ENCODE data around the gene ATOH8.

ATOH8 gene

DNA sequence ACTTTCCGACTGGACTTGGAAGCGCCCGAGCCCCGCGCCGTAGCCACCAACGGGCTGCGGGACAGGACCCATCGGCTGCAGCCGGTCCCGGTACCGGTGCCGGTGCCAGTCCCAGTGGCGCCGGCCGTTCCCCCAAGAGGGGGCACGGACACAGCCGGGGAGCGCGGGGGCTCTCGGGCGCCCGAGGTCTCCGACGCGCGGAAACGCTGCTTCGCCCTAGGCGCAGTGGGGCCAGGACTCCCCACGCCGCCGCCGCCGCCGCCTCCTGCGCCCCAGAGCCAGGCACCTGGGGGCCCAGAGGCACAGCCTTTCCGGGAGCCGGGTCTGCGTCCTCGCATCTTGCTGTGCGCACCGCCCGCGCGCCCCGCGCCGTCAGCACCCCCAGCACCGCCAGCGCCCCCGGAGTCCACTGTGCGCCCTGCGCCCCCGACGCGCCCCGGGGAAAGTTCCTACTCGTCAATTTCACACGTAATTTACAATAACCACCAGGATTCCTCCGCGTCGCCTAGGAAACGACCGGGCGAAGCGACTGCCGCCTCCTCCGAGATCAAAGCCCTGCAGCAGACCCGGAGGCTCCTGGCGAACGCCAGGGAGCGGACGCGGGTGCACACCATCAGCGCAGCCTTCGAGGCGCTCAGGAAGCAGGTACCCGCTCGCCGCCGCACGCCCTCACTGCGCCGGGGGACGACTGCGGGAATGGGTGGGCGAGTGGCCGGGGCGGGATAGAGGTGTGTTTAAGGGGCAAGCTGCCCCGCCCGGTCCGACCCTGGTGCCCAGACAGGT, 713 bp downstream of the ATOH8 start:
- DNase-seq (ENCODE audit: low read depth in 2 of 2): peak; percentile 13 to 18

DNA sequence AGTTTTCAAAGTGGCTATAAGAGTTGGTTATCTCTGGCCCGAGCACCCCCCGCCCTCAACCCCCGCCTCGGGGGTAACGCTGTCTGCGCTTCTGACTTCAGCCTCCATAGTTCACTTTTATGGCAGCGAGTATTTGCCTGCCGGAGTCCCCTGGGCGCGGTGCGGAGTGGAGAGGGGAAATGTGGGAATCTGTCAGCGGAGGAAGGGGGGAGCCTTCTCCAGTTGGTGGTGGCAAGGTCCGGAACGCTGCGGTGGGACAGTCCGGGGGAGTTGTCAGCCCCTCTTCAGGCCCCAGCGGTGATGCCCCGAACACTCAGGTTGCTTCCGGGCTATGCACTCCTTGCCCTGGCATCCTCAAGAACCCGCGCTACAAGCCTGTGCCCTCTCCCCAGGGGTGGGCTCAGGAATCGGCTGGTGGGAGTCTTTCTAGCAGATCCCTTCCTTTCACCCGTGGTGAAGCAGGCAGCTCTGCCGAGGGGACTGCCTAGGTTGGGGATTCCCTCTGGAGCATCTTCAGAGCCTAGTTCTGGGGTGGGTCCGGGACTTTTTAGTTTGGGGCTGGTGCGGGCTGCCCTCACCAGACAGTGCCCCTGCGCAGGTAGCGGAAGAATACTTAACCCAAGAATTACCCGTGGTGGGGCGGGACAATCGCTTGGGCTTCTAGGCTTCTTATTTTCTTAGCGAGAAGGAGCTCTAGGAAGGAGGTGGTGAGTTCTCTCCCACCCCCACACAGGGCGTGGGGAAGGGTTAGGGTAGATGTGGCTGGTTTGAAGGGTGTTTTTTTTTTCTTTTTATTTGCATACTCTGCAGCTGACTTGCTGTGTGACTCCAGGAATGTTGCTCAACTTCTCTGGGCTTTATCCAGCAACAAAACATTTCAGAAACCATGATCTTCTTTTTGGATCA, 1.6 kb downstream of the ATOH8 start:
- DNase-seq (ENCODE audit: low read depth in 2 of 2): no peak

DNA sequence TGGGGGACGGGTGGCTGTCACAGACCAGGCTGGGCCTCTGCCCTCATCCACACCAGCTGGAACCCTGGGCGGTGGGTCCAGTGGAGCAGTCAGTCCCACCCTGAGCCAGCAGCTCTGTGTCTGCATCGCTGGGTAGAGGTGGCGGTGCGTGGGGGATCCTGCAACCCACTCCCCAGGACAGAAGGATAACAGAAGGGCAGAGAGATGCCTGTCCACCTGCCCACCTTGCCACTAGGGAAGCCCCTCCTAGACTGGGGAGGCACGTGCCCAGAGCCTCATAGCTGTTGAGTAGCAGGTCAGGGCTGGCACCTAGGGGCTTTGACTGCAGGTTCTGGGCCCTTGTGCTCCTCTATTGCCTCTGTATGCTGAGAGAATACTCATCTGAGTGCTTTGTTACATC, 2.4 kb downstream of the ATOH8 start:
- no peak for DNase-seq (ENCODE audit: low read depth in 2 of 2)

DNA sequence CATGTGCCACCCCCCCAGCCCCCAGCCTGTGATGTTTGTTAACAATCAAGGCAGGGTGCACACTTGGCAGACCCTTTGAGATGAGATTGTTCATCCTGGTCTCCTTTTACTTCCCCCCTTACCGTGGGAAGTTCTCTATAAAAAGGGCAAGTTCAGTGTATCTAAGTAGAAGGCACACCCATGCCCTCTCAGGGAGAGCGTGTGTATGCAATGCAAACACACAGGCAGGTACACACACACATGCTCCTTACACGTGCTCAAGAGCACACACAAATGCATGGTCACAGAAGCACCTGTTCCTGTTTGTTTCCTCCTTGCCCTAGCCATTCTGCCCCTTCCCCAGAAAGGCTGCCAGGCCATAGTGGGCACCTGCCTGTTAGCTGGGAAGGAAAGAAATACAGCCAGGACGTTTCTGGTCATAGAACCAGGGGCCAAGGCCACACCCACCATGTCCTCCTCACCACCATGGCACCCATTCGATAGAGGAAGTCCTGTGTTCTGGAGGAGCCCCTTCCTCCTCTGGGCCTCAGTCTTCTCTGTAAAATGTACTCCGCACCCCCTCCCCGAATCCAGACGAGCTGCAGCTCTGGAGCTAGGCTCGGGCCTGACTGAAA, 3.1 kb downstream of the ATOH8 start:
- no peak for DNase-seq (ENCODE audit: low read depth in 2 of 2)

DNA sequence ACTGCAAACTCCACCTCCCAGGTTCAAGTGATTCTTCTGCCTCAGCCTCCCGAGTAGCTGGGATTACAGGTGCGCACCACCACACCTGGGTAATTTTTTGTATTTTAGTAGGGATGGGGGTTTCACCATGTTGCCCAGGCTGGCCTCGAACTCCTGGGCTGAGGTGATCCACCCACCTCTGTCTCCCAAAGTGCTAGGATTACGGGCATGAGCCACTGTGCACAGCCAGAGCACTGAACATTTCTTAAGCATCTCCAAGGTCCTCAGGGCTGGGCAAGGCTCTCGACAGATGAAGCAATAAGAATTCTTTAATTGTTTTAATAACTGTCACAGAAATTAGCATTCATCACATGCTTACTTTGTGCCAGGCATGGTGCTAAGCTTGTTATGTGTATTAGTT, 4.1 kb downstream of the ATOH8 start:
- DNase-seq (ENCODE audit: low read depth in 2 of 2): no peak

DNA sequence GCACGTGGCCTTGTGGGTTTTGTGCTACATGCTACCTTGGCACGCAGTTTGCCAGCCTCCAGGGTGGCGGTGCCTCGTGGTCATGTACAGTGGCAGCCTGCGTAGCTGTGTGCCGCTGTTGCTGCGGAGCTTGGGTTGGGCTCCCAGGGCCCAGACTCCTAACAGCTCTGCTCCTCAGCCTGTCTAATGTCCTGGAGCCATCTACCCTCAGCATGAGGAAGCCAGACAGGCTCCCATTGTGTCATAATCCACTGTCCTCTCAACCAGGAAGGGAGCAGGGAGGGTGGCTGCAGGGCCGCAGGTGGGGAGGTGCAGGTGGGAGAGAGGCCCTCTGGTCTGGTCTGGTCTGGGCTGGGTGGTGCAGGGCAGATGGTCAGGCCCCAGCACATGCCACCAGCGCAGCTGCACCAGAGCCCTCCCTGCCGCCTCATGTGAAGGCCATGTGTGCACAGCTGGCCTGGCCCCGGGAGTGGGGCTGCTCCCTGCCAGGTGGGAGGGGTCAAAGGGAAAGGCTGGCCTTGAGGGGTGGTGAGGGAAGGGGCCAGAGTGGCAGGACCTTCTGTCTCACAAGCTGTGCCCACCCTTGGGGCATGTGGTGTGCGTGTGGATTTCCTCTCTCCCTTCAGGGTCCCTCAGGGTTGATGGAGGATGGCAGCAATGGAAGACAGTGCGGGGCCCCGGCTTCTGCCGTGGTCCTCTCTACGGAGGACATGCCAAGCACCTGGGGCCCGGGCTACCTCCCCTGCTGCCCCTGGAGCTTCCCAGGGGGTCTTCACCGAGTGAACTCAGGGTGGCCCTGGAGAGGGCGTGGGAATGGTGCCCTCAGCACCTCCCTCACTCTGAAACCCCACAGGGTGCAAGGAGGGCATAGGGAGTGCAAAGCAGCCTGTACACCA, 4.8 kb downstream of the ATOH8 start:
- no peak for DNase-seq (ENCODE audit: low read depth in 2 of 2)

DNA sequence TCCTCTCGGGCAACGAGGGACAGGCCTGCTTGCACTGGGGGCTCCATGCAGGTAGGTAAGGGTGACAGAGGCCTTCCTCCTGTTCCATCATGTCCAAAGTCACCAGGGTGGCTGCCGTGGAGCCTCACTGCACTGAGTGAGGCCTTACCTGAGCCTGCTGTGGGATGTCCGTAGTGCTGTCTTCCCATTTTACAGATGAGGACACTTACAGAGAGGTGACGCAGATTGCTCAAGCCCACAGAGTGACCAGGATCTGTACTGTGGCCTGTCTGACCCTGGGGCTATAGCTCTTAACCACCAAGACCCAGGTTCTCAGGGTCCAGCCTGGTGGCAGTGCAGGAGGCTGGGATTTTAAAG, 5.4 kb downstream of the ATOH8 start:
- no peak for DNase-seq (ENCODE audit: low read depth in 2 of 2)

DNA sequence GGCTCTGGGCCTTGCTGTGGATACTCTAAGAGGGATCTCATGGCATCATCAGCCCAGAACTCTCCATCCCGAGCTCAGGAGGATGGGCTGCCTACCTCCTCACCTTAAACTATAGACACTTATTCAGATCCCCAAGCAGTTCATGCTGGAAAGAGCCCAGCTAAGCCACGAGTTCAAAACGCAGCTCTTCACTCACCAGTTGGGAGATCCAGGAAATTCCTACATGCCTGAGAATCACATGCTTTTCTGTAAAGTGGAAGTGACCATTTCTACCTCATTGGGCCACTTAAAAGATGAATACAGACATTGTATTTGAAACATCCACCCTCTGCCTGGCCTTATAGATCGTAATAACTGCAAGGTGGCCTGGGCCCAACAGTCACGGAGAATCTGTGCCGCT, 6.6 kb downstream of the ATOH8 start:
- no peak for DNase-seq (ENCODE audit: low read depth in 2 of 2)

DNA sequence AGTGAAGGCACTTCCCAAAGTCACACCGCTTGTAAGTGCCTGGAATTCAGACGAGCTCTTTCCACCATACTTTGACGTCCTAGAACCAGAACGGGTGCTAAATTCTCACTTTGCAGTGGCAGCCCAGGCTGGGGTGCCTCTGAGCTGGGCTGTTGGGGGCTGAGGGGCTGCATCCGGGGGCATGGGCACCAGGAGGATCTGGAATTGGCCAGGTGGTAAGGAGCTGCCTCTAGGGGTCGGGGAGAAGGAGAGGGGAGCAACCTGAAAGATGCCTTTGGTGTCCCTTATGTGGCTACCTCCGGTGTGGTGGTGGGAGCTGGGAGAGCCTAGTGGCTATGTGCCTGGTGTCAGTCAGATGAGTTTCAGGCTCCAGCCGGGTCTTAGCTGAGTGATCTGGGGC, 7.1 kb downstream of the ATOH8 start:
- no peak for DNase-seq (ENCODE audit: low read depth in 2 of 2)

DNA sequence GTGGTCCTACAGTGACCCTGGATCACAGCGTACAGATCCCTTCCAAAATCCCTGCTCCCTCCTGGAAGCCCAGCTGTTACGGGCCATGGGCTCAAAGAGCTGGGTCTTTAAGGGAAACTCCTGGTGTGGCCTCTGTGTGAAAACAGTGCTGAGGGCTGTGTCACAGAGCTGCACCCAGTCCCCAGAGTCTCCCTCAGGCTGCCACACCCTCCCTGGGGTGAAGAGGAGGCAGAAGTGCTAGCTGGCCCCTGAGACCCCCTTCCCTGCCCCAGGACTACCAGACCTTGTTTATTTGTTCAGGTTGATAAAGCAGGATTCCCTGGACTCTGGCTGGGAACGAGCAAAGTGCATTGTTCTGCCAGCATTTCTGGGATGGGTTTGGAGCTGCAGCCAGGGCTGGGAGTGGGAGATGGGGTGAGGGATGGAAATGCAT, 7.7 kb downstream of the ATOH8 start:
- DNase-seq (ENCODE audit: low read depth in 2 of 2): no peak

DNA sequence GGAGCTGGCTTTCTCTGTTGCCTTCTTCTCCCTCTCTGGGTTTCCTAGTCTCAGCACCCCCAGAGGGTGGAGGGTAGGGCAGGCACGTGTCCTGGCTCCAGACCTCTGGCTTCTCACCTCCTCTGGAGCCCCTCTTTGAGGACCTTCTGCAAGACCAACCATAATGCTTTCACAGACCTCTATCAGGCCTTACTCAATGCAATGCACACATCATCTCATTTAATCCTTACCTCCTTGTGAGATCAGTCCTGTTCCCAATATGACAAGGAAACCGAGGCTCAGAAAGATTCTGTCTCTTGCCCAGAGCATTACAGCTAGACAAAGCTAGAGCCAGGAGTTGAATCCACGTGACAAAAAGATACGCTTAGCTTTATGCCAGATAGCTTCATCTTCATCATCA, 8.2 kb downstream of the ATOH8 start:
- no peak for DNase-seq (ENCODE audit: low read depth in 2 of 2)

DNA sequence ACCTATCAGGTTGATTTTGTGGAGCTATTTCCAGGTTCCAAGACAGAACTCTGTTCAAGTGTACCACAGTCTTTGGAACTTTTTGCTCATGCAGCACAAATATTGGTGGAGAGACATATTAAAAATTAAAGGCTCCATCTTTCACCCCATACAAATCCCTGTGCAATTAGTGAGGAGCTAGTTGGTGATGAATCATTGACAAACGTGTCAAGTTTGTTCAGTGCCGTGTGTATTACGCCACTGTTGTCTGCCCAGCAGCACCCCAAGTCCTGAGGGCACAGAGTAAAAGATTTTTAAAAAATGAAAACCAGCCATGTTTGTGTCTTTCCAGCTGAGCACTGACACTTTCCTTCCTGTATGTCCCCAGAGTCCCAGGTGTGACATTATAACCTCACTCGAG, 9.3 kb downstream of the ATOH8 start:
- DNase-seq (ENCODE audit: low read depth in 2 of 2): no peak

DNA sequence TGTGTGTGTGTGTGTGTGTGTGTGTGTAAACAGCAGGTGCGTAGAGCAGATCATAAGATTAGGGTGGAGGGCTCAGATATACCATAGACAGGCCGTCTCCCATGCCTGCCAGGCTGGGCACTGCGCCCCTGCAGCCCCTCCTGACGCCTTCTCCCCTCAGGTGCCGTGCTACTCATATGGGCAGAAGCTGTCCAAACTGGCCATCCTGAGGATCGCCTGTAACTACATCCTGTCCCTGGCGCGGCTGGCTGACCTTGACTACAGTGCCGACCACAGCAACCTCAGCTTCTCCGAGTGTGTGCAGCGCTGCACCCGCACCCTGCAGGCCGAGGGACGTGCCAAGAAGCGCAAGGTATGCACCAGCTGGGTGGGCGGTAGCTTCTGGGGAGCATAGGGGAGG, 10.0 kb downstream of the ATOH8 start:
- DNase-seq (ENCODE audit: low read depth in 2 of 2): no peak

DNA sequence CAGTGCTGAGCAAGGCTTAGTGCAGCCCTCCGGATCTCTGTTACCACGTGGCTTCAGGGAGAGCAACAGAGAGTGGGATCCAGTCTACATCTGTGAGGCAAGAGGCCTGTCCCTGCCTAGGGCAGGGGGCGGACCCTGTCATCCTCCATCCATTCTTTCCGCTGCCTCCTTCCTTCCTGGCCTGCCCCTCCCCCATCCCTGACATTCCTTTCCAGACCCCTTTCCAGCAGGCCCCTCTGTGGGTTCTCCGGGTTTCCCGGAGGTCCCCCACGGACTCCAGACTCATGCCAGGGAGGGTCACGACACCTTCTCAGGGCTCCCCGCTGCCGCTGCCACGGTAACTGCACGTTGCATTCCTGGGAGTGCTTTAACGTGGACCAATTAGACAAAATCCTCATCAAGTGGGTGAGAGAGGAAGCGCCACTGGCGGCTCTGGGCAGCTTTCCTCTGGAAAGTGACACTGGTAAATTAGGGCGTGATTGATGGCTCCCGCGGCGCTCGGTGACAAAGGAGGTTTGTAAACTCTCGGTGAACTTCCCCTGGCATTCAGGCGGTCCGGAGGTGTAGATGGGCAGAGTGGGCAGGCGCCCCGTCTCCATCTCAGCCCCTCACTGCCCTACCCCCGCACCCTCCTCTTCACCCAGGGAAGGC, 11.4 kb downstream of the ATOH8 start:
- DNase-seq (ENCODE audit: low read depth in 2 of 2): no peak

DNA sequence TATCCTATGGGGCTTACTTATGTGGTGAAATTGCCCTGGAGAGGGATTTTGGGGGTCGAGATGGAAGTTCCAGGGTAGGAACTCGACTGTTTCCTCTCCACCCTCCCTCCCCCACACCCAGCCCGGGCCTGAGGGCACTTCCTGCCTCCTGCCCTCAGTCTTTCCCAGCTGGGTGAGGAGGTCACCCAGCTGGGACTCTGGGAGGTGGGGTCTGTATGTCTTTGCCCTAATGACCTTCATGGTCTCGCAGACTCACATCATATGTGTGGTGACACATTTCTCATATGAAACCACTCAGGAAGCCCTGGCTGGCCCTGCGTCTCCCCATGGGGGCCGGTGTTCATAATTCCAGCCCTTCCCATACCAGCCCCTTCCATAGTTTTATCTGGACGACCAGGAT, 12.4 kb downstream of the ATOH8 start:
- DNase-seq (ENCODE audit: low read depth in 2 of 2): no peak

DNA sequence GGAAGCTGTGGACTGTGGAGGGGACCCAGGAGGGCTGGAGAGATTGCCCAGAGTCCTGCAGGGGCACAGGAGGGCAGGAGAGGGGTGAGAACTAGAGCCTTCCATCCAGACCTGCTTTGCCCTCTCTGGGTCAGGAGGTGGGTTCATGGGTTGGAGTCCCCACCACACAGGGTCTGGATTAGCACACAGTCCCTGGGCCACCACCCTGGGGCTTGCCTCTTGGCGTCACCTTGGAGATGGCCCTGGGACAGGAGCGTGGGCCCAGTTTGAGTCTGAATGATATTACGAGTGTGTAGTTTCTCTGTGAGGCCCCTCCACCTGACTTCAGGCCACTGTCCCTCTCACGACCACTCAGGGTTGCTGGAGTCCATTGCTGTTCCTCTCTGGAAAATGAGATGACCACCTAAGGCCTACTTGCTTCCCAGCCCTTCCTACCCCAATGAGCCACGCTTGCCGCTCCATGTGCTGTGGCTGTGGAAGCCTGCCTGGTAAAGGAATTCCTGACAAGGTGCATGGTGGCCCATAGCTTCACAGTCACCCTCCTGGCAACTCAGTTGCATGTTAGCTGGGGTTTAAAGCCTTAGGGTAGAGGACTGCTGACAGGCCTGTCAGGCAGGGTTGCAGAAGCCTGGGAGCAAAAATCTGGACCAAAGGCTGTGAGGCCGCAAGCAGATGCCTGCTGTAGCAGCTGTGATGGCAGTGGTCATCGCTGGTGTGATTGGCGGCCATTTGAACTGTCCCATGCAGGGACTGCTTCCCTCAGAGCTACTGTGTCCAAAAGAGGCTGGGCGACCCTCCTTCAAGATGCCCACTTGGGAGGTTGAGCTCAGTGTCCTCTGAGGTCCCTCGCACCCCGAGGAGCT, 14.2 kb downstream of the ATOH8 start:
- DNase-seq (ENCODE audit: low read depth in 2 of 2): no peak

DNA sequence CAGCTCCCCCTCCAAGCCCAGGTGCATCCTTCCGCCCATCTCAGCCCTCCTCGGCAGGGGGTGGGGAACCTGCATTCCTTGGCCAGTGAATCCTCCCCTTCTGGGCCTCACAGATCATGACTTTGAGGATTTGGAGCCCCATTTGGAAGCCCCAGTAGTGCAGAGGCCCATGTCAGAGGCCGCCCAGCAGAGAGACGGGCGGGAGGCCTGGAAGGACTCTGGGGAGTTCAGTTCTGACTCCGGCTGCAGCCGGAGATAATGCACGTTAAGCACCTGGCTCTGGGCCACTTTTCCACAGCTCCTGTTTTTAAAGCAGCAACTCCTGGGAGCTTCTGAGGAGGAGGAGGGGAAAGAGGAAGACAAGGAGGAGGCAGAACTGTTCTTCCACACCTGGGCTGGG, 14.9 kb downstream of the ATOH8 start:
- DNase-seq (ENCODE audit: low read depth in 2 of 2): no peak

DNA sequence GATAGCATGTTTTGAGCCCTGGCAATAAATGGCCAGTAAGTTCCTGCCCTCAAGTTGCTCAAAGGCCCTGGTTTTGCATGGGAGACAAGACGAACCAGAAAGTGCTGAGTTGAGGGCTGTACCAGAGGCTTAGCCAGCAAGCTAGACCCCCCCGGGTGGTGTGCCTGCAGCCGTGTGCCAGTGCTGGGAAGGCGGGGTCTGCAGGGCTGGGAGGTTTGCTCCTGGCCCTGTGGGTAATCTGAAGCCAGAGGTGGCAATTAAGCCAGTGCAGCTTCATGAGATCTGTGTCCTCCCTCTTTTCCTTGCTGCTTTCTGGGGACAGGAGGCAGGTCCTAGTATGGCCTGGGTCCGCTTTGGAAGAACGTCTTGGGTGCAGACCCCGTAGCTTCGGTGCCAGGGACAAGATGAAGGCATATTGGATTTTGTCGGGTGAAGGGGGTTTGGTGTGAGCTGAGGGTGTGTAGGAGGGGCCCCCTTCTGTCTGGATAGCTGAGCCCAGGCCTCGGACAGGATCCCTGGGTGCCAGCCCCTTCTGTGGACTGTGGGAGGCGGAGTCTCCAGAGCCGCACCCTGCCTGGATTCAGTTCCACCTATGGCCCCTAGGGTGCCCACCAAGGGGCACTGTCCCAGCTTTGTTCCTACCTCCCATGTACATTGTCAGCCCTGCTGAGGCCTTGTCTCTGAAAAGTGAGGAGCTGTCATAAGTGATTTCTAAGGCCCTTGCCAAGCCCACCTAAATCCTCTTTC, 15.6 kb downstream of the ATOH8 start:
- DNase-seq (ENCODE audit: low read depth in 2 of 2): no peak

DNA sequence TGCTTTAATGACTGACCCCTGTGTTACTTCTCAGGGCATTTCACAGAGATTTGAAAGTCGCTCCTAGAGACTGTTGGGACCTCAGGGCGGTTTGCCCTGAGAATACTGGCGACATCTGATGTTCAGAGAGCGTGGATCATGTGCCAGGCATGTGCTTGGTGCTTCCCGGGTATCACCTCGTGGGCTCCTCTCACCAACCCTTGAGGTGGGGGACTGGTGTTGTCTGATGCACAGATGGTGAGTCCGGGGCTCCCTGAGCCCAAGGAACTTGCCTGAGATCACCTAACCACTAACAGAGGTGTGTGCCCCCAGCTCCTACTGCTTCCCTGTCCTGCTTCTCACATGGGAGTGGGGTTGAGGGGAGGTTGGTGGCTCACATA, 16.2 kb downstream of the ATOH8 start:
- no peak for DNase-seq (ENCODE audit: low read depth in 2 of 2)

DNA sequence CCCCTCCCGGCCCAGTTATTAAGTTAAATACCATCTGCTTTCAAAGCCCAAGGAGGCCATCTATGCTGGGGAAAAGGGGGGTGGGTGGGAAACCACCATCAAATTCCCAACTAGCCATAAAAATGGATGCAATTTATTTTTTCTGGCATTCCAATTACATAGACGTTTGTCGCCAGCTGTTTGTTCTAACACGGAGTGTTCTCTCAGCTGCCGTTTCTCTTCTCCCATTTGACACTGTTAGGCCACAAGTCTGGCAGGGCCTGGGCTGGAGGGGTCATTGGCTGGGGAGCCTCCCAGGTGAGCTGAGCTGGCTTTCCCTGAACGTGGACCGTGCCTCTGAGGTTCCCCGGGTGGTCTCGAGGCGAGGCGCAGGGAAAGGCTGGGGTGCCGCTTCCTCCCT, 16.6 kb downstream of the ATOH8 start:
- DNase-seq (ENCODE audit: low read depth in 2 of 2): no peak
